NCI-H446 treated with DMSO at 0.1 percent for 48 hours (cell line): ENCODE measurements around the gene WDR19.
A peak's percentile ranks its signal among the peaks of the same experiment; 100 is the strongest.
"Not testable (repeated sequence)": the region's sequence is repeated elsewhere in the genome, so short reads cannot be mapped to it uniquely, and the experiment has no call there.

Source experiments
- DNase-seq: peaks from one replicate; lab custom pipeline; 2025; lab: John Stamatoyannopoulos, UW

Gene WDR19

GRCh38 chr4:39181905-39182638 lies at the start of gene WDR19:
TSS of gene WDR19 (plus strand) at chr4:39182529. CDS start at chr4:39182558, 29 bp downstream.
- peak; percentile 96 for DNase-seq

GRCh38 chr4:39133623-39134022 lies 48.7 kb upstream of the WDR19 start:
- no peak for DNase-seq

- no peak for DNase-seq
Measured at GRCh38 chr4:39134683-39135306, 47.5 kb upstream of the WDR19 start.

GRCh38 chr4:39138227-39138626 lies 44.1 kb upstream of the WDR19 start:
- not testable (repeated sequence) for DNase-seq

GRCh38 chr4:39146211-39146610 lies 36.1 kb upstream of the WDR19 start:
- DNase-seq: no peak

GRCh38 chr4:39154009-39154408 lies 28.3 kb upstream of the WDR19 start:
- no peak for DNase-seq

- no peak for DNase-seq
Measured at GRCh38 chr4:39157520-39157919, 24.8 kb upstream of the WDR19 start.

- DNase-seq: no peak
Measured at GRCh38 chr4:39166177-39166576, 16.2 kb upstream of the WDR19 start.

- DNase-seq: no peak
Measured at GRCh38 chr4:39166669-39167068, 15.7 kb upstream of the WDR19 start.

GRCh38 chr4:39169426-39169825 lies 12.9 kb upstream of the WDR19 start:
- no peak for DNase-seq

- DNase-seq: no peak
Measured at GRCh38 chr4:39170301-39170700, 12.0 kb upstream of the WDR19 start.

GRCh38 chr4:39178706-39179105 lies 3.6 kb upstream of the WDR19 start:
- DNase-seq: no peak

GRCh38 chr4:39179681-39180080 lies 2.6 kb upstream of the WDR19 start:
- no peak for DNase-seq

- DNase-seq: not testable (repeated sequence)
Measured at GRCh38 chr4:39180629-39181028, 1.7 kb upstream of the WDR19 start.

GRCh38 chr4:39181520-39181904 lies 817 bp upstream of the WDR19 start:
- DNase-seq: no peak

- DNase-seq: no peak
Measured at GRCh38 chr4:39201963-39202362, 19.6 kb downstream of the WDR19 start.

- no peak for DNase-seq
Measured at GRCh38 chr4:39204543-39204942, 22.2 kb downstream of the WDR19 start.

GRCh38 chr4:39205000-39205399 lies 22.7 kb downstream of the WDR19 start:
- DNase-seq: no peak

GRCh38 chr4:39205476-39205875 lies 23.1 kb downstream of the WDR19 start:
- no peak for DNase-seq

GRCh38 chr4:39227906-39228305 lies 45.6 kb downstream of the WDR19 start:
- no peak for DNase-seq

GRCh38 chr4:39228377-39228776 lies 46.0 kb downstream of the WDR19 start:
- no peak for DNase-seq

- DNase-seq: no peak
Measured at GRCh38 chr4:39230462-39230861, 48.1 kb downstream of the WDR19 start.

- no peak for DNase-seq
Measured at GRCh38 chr4:39231660-39232059, 49.3 kb downstream of the WDR19 start.

- no peak for DNase-seq
Measured at GRCh38 chr4:39232100-39232499, 49.8 kb downstream of the WDR19 start.
